GM10847 (cell line): ENCODE results near the gene CEP57L1.

Experiments
- POLR2A ChIP-seq: IDR thresholded peaks from 2 replicates; pipeline ENCODE4 v1.6.1; 2011; ENCODE audit not compliant: insufficient read length; ENCODE audit errors: extremely low read depth

The CEP57L1 gene

DNA sequence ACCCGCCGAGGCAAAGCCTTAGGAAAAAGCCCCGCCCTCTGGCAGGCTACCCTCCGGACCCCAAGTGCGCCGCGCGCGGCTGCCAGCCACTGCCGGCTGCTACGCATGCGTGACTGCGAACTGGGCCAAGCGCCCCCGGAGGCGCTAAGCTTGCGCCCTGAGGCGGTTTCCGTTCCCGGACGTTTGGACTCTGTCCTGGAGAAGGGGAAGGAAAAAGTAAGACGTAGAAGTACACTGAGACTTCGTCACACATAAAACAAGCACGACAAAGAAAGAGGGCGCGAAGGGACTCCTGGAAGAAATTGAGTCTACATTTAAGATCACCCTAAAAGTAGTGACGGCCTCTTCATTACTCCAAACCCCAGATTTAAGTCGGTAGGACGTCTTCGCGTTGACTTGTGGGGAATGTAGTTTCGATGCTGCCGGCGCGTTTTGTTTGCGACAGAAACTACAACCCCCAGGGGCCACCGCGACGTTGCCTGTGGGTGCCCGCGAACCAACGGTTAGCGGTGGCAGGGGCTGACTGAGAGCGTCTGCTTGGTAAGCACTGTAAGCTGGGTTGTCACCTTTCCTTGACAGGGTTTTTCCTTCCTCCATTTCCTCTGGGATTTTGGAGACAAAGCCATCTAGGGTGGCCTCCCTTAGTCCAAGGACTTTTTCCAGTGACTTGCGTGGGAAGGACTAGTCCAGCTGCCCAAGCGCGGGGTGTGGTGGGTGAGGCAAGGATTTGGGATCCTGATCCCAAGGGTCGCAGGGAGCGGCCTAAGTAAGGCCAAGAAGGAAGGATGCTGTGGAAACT lies at the start of gene CEP57L1:
CEP57L1 (plus strand) TSS at position 472 of the 799 bp plus-strand sequence. CDS start 49,715 bp downstream, outside the sequence.
- TF ChIP-seq POLR2A = no peak

DNA sequence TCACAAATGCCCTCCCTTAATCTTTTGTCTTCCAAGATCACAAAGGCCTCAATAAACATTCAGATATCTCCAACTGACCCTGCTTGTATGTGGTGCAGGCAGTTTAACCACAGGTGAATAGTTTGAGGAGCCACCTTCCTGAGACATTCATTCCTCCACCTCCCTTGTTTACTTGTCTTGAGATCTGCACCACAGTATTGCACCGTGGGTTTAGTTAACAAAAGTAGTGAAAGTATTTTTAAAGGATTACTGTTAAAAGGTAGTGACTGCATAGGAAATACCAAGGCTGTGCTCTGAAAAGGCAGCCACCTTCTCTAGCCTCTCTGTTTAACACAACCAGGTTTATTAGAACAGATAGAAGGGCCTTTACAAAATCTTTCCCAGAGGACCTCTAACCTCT lies 47.1 kb upstream of the CEP57L1 start:
- TF ChIP-seq POLR2A = no peak

DNA sequence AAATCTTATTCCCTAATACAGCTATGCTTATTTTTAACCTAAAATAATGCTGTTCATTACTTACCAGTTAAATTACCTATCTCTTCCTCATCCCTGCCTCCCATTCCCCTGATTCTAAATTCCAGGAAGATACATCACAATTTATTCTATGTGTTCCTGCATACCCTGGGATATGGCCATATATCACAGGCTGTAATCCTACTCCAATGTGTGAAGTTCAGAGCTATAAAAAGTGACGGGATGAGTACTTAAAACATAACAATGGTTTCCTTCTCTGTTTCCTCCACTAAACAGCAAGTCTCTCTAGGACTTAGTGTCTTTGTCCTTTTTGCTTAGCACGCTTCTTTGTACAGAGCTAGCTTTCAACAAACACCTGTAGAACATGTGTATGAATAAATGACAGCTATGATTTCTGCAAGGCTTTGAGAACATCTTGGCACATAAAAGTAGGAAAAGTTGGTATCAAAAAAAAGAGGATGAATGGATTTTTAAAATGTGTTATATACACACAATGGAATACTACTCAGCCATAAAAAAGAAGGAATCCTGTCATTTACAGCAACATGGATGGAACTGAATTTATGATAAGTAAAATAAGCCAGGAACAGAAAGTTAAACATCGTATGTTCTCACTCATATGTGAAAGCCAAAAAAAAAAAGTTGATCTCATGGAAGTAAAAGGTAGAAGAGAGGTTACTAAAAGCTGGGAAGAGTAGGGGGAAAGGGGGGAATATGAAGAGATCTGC lies 46.5 kb upstream of the CEP57L1 start:
- no peak for TF ChIP-seq POLR2A

DNA sequence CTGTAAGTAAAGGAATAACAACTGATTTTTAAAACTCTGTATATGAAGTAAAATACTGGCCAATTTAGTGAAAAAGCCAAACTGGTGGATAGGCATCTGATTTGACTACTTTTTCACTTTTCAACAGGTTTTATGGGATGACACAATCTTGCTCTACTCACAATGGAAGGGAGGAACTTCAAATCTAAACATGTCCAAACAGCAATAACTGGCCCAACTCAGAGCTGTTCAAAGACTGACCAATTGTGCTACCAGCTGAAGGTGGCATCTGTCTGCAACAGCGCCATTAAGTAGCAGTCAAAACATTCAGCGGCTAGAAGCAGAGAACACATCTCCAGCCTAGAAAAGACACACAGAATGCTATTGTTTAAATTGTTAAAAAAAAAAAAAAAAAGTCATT lies 45.3 kb upstream of the CEP57L1 start:
- TF ChIP-seq POLR2A = no peak

DNA sequence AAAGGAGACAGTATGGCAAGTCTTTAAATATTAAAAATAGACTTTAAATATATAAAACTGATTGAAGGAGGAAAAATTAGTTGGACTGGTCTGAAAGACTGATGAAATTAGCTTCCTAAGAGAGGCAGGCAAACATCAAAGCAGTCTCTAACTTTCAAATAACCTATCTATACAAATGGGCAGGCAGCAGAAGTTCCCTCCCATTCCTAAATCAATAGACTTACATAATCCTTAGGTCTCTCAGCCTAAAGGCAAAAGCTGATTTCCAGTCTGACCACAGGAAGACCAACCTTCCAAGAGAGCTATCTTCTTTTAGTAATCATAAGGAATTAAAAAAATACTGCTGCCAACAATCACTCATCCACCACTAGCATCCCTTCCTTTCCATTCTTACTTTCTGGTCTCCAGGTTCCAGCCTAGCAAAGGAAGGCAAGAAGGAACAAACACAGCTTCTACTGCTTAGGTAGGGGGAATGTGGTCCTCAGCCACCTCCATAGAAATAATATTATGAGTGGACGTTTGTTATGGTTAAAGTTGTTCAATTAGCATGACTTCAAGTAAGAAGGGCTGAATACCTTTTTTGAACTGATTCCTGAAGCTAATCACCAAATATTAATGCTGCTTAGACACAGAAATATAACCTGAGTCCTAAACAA lies 44.7 kb upstream of the CEP57L1 start:
- TF ChIP-seq POLR2A = no peak

DNA sequence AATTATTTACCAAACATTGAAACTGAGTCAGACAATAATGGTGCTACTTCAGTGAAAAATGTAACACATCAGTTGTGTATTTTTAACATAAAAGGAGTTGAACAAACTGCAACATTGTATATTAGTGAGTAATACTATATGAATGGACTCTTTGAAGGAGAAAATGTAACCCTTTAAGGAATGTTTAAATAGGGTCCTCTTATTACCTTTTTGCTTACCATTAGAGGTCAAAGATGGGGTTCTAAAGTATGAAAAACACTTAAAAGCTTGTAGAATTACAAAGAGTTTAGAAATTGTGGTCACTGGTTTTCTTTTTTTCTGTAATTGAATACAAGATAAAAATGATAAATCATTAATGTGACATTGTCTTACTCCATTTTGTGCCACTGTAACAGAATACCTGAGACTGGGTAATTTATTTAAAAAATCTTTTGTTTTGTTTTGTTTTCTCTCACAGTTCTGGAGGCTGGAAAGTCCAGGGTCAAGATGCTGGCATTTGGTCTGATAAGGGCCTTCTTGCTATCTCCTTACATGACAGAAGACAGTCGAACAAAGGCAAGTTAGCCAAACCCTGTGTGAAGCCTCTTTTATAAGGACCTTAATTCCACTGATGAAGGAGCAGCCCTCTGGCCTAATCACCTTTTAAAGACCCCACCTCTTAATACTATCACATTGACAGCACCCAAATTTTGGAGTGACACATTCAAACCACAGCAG lies 43.8 kb upstream of the CEP57L1 start:
- TF ChIP-seq POLR2A = no peak

DNA sequence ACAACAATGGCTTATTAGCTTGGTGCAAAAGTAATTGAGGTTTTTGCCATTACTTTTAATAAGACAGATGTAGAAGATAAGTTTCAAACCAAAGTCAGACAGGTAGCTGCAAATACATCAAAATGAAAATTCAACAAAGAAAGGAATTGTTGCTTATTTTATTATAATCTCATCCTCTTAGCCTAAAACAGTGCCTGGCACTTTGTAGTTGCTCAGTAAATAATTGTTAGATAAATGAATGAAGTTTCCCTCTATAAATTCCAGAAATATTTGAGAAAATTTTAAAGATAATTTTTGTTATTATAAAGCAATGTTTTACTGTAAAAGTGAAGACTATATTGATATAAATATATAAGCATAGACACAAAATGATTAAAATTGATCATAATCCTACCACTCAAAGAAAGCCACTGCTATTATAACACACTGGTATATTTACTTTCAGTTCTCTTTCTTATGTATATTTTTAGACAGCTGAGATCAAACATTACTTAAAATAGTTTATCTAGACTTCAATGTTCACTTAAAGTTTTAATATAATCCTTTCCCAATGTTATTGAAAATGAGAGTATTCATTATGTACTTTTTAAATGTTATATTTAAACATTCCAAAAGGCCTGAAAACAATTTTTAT lies 43.2 kb upstream of the CEP57L1 start:
- TF ChIP-seq POLR2A = no peak

DNA sequence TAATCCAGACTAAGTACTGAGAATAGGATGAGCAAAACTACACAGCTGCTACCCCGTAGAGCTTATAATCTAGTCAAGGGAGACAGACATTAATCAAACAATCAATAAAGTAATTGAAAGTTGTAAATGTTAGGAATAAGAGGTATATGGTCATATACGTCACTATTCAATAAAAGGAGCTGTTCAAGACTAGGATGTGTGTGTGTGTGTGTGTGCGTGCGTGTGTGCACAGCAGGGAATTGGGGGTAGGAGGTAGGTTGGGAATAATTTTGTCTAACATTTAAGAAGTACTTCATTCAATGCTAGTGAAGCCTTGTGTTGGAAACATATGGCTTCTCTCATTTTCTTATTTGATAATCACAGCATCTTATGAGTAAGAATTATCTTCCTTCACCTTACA lies 42.5 kb upstream of the CEP57L1 start:
- TF ChIP-seq POLR2A = no peak

DNA sequence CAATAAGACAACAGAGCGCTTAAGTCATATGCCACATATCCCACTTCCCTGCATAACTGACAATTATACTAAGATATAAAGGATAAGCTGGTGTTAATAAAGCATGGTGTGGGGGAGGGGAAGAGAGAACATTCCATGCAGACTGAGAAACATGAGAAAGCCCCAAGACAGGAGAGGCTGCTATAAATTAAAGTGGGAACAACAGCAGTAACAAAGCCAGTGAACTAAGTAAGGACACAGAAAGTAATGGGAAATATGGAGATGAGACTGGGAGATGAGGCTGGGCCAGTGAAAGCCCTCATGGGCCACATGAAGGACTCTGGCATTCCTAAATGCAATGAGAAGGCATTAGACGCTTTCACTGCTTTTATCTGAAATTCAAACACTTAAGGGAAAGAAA lies 42.0 kb upstream of the CEP57L1 start:
- TF ChIP-seq POLR2A = no peak

DNA sequence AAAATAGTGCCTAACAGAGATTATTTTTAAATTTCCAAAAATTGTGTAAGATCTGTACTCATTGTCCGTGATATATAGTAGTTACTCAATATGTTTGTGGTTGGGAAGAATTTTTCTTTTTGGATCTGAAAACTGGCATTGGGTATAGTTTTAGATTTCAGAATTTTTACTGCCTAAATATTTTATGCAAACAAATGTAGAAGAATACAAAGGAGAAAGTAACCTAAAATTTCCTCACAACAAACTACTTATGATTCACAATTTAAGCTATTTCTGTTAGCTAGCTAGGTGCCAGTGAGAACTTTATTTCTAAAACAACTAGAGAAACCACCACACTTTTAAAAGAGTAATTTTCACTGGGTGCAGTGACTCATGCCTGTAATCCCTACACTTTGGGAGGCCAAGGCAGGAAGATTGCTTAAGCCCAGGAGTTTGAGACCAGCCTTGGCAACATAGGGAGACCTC lies 39.5 kb upstream of the CEP57L1 start:
- no peak for TF ChIP-seq POLR2A

DNA sequence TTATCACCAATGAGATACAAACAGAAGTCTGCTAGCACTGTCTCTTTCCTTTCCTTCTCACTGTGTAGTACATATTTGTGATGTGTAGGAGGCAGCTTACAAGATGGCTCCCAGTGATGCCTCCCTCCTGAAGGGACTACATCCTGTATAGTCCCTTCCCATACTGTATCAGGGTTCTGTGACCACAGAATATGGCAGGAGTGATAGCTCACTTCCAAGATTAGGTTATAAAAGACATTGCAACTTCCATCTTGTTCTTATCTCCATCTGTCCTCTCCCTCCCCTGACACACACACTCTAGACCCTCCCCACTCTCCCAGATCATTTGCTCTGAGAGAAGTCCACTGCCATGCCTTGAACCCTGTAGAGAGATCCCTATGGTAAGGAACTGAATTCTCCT lies 38.6 kb upstream of the CEP57L1 start:
- no peak for TF ChIP-seq POLR2A

DNA sequence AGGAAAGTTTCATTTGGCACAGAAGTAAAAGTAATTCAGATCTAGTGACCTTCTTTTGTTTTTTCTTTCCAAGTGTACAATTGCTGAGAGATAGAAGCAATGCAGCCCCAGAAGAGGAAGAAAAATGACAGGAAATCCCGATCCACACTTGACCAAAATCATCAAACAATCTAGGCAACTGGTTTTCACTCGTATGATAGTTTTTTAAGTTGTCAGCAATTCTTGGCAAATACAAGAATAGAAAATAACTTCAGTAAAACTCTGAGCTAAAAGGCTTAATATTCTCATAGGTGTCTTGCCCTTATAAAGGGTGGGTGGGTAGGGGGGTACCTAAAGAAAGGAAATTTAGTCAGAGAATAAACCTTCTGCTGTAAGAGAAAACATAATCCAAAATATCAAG lies 36.7 kb upstream of the CEP57L1 start:
- TF ChIP-seq POLR2A = no peak

DNA sequence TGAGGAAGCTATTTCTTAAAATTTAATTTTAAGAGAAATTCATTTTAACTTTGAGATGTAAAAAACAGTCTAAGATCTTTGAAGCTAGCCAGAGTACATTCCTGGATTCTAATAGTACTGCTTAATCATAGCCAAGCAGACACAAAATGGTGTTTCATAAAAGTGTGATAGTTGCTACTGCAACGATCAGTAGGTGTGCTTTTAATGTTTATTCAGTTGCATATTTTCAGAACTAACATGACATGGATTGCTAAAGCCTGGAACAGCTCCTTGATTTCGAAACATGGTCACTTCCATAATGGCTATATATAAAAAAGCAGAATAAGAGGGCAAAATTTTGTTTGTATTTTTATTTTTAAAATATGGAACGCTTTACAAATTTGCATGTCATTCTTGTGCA lies 36.2 kb upstream of the CEP57L1 start:
- TF ChIP-seq POLR2A = no peak

DNA sequence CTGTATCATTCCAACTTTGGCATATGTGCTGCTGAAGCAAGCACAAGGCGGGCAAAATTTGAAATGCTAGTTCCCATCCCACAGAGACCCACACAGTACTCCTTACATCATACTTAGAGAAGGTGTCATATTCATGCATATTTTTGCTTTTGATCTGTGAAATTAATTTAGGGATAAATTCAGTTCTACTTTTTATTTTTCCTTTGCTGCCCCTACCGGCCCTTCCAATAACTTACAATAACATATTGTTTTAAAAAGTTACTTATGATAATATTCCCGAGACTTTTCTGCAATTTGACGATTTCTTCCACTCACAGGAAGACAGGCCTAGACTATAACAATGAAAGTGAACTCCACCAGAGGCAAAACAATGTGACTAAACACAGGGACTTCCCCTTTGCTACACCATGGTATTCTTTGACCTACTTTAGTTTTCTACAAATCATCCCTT lies 35.7 kb upstream of the CEP57L1 start:
- TF ChIP-seq POLR2A = no peak

DNA sequence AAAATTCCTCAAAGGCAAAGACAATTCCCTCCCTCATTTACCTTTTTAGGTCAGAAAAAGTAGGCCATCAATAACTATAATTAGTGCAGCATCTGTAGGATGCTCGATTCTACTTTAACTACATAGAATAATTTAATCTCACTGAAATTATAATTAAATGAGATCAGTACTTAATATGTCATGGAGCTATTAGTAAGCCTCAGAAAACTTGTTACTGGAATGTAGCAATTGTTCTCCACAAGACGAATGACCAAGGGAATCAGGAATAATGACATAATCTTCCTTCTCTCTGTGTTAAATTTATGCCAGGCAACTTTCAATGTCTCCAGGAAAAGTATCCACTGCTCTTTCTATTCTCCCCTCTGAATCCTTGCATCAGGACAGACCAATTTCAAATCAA lies 34.7 kb upstream of the CEP57L1 start:
- TF ChIP-seq POLR2A = no peak
